ENCODE results near the gene SFXN5. TPM values are rescaled to one million over a fixed set of nuclear protein-coding genes. Genes with fewer than 3 reads are reported as not detected.
"Not testable (repeated sequence)": the region's sequence is repeated elsewhere in the genome, so short reads cannot be mapped to it uniquely, and the experiment has no call there.

Gene SFXN5
- total and polyA plus RNA-seq, 2 of the 8 experiments (the other 6 are each of a cell fraction or from before 2014, with no cell fraction given), result 29.3 to 33.1 TPM

- peaks cover 19% of the 10 kb centered on the region; the same call in 1 of the 2 replicates for H3K79me1 ChIP-seq (ENCODE audit: low read depth, low read length)
- ChIA-PET CTCF (ENCODE audit: partially characterized antibody) (interaction anchor here (0.7 to 2.6 kb wide), 7 partner anchors 10 to 243 kb away, joined by 3 to 14 read pairs (median 5); no protein-coding TSS in a partner anchor), POLR2A (ENCODE audit: partially characterized antibody) (interaction anchor here (0.7 to 1.8 kb wide), 2 partner anchors 11 to 131 kb away, joined by 3 to 5 read pairs; no protein-coding TSS in a partner anchor)
- not testable (repeated sequence) for H4K91ac ChIP-seq (replicated peaks; ENCODE audit: insufficient read length, low read length); H4K8ac ChIP-seq (ENCODE audit: extremely low read depth, insufficient read depth, low read length); H3K27ac ChIP-seq (ENCODE audit: low read depth, low read length); H2BK12ac ChIP-seq (ENCODE audit: low read depth, low read length); H3K4me3 ChIP-seq (ENCODE audit: extremely low read depth in 1 of 4, insufficient read depth in 2 of 4, low read depth in 3 of 4, low read length in 4 of 4); H2AFZ ChIP-seq (ENCODE audit: low read length); H3K4ac ChIP-seq (replicated peaks; ENCODE audit: insufficient read length, low read depth, low read length); H3K9me3 ChIP-seq (ENCODE audit: insufficient read depth in 2 of 2, low read depth in 1 of 2, low read length in 1 of 2); H3K56ac ChIP-seq (replicated peaks; ENCODE audit: insufficient read length, low read depth, low read length); H2AK5ac ChIP-seq (ENCODE audit: low read depth, low read length); H3K23me2 ChIP-seq (ENCODE audit: low read depth, low read length); H2BK5ac ChIP-seq (ENCODE audit: low read depth, low read length); H2BK15ac ChIP-seq (ENCODE audit: low read length); H3K4me2 ChIP-seq (ENCODE audit: insufficient read depth in 1 of 2, low read depth in 2 of 2, low read length in 2 of 2); H3K23ac ChIP-seq (ENCODE audit: insufficient read length); H4K5ac ChIP-seq (ENCODE audit: insufficient read length, low read depth, low read length); H2BK120ac ChIP-seq (replicated peaks; ENCODE audit: low read depth, low read length); H2BK20ac ChIP-seq (ENCODE audit: low read length); H3K36me3 ChIP-seq (ENCODE audit: control insufficient read depth in 2 of 4, insufficient read depth in 4 of 4, low read length in 3 of 4); DNase-seq (ENCODE audit: low read depth in 1 of 2, low spot score in 2 of 2); H3K9ac ChIP-seq (replicated peaks in 1 of 4; ENCODE audit: extremely low read depth in 1 of 4, low read depth in 3 of 4, low read length in 3 of 4); H3K27me3 ChIP-seq (replicated peaks in 1 of 4; ENCODE audit: control insufficient read depth in 3 of 4, extremely low read depth in 1 of 4, insufficient read depth in 3 of 4, low read length in 3 of 4); H3K14ac ChIP-seq (ENCODE audit: insufficient read length); H3K18ac ChIP-seq (ENCODE audit: extremely low read depth, low read length); FAIRE-seq
- H4K20me1 ChIP-seq (replicated peaks in 1 of 2; ENCODE audit: control insufficient read depth in 1 of 2, insufficient read depth in 2 of 2, low read length in 2 of 2), result peaks cover 3 to 14% of the 10 kb centered on the region in 2 experiments
- 96% methylated on average over 5 of the region's 5 CpGs; no CpG with 5 or more reads in 1 of the 2 experiments for WGBS, 2 experiments (ENCODE audit: extremely low coverage in 1 of 2, insufficient coverage in 1 of 2, insufficient read length in 1 of 2, insufficient replicate concordance in 2 of 2, low coverage in 1 of 2, low lambda C conversion rate in 2 of 2, missing lambda C conversion rate in 1 of 2)
- H3K79me2 ChIP-seq (ENCODE audit: control insufficient read depth in 1 of 2, insufficient read depth in 2 of 2, low read length in 2 of 2), result peaks cover 4 to 74% of the 10 kb centered on the region in 2 experiments; a peak in 3 of 4 replicates
- H3K4me1 ChIP-seq (replicated peaks in 1 of 4; ENCODE audit: control insufficient read depth in 3 of 4, insufficient read depth in 4 of 4, low read length in 3 of 4), result peaks cover 10 to 22% (median 14%) of the 10 kb centered on the region in 4 experiments
These were observed 6.4 kb downstream of the SFXN5 start for GRCh38 chr2:73065070-73065469.
